Amniotic stem cell (primary cell): ENCODE measurements around the gene CHEK2.
"Not testable (repeated sequence)": the region's sequence is repeated elsewhere in the genome, so short reads cannot be mapped to it uniquely, and the experiment has no call there.

Experiments used
- DNase-seq: peaks from one replicate; lab custom pipeline; 2025; lab: John Stamatoyannopoulos, UW

The CHEK2 gene

GRCh38 chr22:28741200-28741784 lies 328 bp downstream of the CHEK2 start:
- DNase-seq: no peak

- not testable (repeated sequence) for DNase-seq
These were observed 2.7 kb downstream of the CHEK2 start for GRCh38 chr22:28738876-28739275.

GRCh38 chr22:28737701-28738100 lies 3.9 kb downstream of the CHEK2 start:
- DNase-seq: no peak

GRCh38 chr22:28736301-28737155 lies 5.1 kb downstream of the CHEK2 start:
- no peak for DNase-seq

GRCh38 chr22:28734393-28734792 lies 7.2 kb downstream of the CHEK2 start:
- no peak for DNase-seq

GRCh38 chr22:28730179-28730578 lies 11.4 kb downstream of the CHEK2 start:
- no peak for DNase-seq

- no peak for DNase-seq
These were observed 12.9 kb downstream of the CHEK2 start for GRCh38 chr22:28728621-28729313.

- DNase-seq: no peak
These were observed 13.6 kb downstream of the CHEK2 start for GRCh38 chr22:28728002-28728401.

GRCh38 chr22:28718044-28718443 lies 23.6 kb downstream of the CHEK2 start:
- no peak for DNase-seq

GRCh38 chr22:28716686-28717085 lies 24.9 kb downstream of the CHEK2 start:
- no peak for DNase-seq

GRCh38 chr22:28715611-28716010 lies 26.0 kb downstream of the CHEK2 start:
- DNase-seq: no peak

GRCh38 chr22:28714043-28714628 lies 27.5 kb downstream of the CHEK2 start:
- no peak for DNase-seq

GRCh38 chr22:28711820-28712777 lies 29.5 kb downstream of the CHEK2 start:
- peak; percentile 79 for DNase-seq

GRCh38 chr22:28711341-28711740 lies 30.3 kb downstream of the CHEK2 start:
- DNase-seq: no peak

- DNase-seq: peak; percentile 53
These were observed 30.9 kb downstream of the CHEK2 start for GRCh38 chr22:28710576-28711191.

- no peak for DNase-seq
These were observed 31.5 kb downstream of the CHEK2 start for GRCh38 chr22:28710107-28710506.

- DNase-seq: no peak
These were observed 34.8 kb downstream of the CHEK2 start for GRCh38 chr22:28706845-28707244.

GRCh38 chr22:28703436-28703835 lies 38.2 kb downstream of the CHEK2 start:
- no peak for DNase-seq

GRCh38 chr22:28702891-28703290 lies 38.7 kb downstream of the CHEK2 start:
- no peak for DNase-seq

- not testable (repeated sequence) for DNase-seq
These were observed 48.4 kb downstream of the CHEK2 start for GRCh38 chr22:28693041-28693760.
